SK-N-SH (cell line): ENCODE data around the gene RBMS1. TPM values are rescaled to one million over a fixed set of nuclear protein-coding genes. Genes with fewer than 3 reads are reported as not detected.

Experiments
- CTCF ChIA-PET: fragments of 300-600, 350-600 bp; formaldehyde crosslinking; extraction: SDS; loops from one replicate; lab custom pipeline; 2021; lab: Yijun Ruan, JAX
- POLR2A ChIA-PET: fragments of 350-600 bp; sonication (Branson Sonifier 250); formaldehyde crosslinking; extraction: SDS; loops from one replicate; lab custom pipeline; 2020; ENCODE audit warnings: antibody characterized with exemption, inconsistent platforms; lab: Yijun Ruan, JAX
- DNase-seq: peaks from one replicate; pipeline ENCODE4 v3.0.0; 2012
- H2AFZ ChIP-seq: fragments of 200-600 bp; sonication (generic); 2 replicates; pipeline ENCODE4 v1.8.1; 2016; ENCODE audit warnings: antibody characterized with exemption, mild to moderate bottlenecking, low read depth
- H3F3A ChIP-seq: fragments of 200-600 bp; sonication (generic); replicated peaks from 2 replicates; pipeline ENCODE3; 2016; ENCODE audit warnings: antibody characterized with exemption, mild to moderate bottlenecking; ENCODE audit not compliant: insufficient read depth
- H3K27ac ChIP-seq, 2 experiments: fragments of 200-500 bp in 1 of 2; fragments of 200-600 bp in 1 of 2; sonication (Bioruptor generic) in 1 of 2; sonication (generic), shearing (Covaris generic) in 1 of 2; 2 replicates each; pipeline versions ENCODE4 v1.5.1 to v1.6.1; 2014 to 2016; ENCODE audit warnings: low read depth in 2 of 2, inconsistent platforms in 1 of 2, low read length in 1 of 2, mild to moderate bottlenecking in 1 of 2, mixed read lengths in 1 of 2
- H3K27me3 ChIP-seq: fragments of 200-600 bp; sonication (generic), shearing (Covaris generic); 2 replicates; pipeline ENCODE4 v1.6.1; 2016; ENCODE audit warnings: mixed run types; ENCODE audit not compliant: insufficient read depth
- H3K36me3 ChIP-seq, 2 experiments: fragments of 200-500 bp in 1 of 2; fragments of 200-600 bp in 1 of 2; sonication (Bioruptor generic) in 1 of 2; sonication (generic) in 1 of 2; replicated peaks in 1 of 2; 2 replicates each; pipeline versions ENCODE3 to v1.5.1; 2014 to 2016; ENCODE audit warnings: low read length in 1 of 2, mild to moderate bottlenecking in 1 of 2; ENCODE audit not compliant: insufficient read depth in 2 of 2, control insufficient read depth in 1 of 2
- H3K4me1 ChIP-seq, 2 experiments: fragments of 200-500 bp in 1 of 2; fragments of 200-600 bp in 1 of 2; sonication (Bioruptor generic) in 1 of 2; sonication (generic), shearing (Covaris generic) in 1 of 2; 2 replicates each; pipeline versions ENCODE4 v1.5.1 to v1.6.1; 2014 to 2016; ENCODE audit warnings: low read depth in 1 of 2, low read length in 1 of 2, mixed run types in 1 of 2; ENCODE audit not compliant: insufficient read depth in 2 of 2, control insufficient read depth in 1 of 2
- H3K4me2 ChIP-seq: fragments of 200-600 bp; sonication (generic), shearing (Covaris generic); 2 replicates; pipeline ENCODE4 v1.6.1; 2017; ENCODE audit warnings: mixed run types
- H3K4me3 ChIP-seq, 2 experiments: fragments of 200-500 bp in 1 of 2; fragments of 200-600 bp in 1 of 2; sonication (Bioruptor generic) in 1 of 2; sonication (generic), shearing (Covaris generic) in 1 of 2; 2 replicates each; pipeline versions ENCODE4 v1.5.1 to v1.8.1; 2014 to 2016; ENCODE audit warnings: low read depth in 2 of 2, inconsistent platforms in 1 of 2, low read length in 1 of 2, mild to moderate bottlenecking in 1 of 2, mixed read lengths in 1 of 2, moderate library complexity in 1 of 2
- H3K79me2 ChIP-seq: fragments of 200-600 bp; sonication (generic); 2 replicates; pipeline ENCODE4 v1.8.1; 2017; ENCODE audit warnings: mild to moderate bottlenecking; ENCODE audit not compliant: insufficient read depth
- H3K9ac ChIP-seq: fragments of 200-600 bp; sonication (generic); 2 replicates; pipeline ENCODE4 v1.6.1; 2017; ENCODE audit warnings: mixed run types
- H3K9me2 ChIP-seq: fragments of 200-600 bp; sonication (generic); 2 replicates; pipeline ENCODE4 v1.6.1; 2017; ENCODE audit warnings: mixed run types
- H3K9me3 ChIP-seq: fragments of 200-600 bp; sonication (generic); 2 replicates; pipeline ENCODE4 v1.6.1; 2017; ENCODE audit warnings: mixed run types, mild to moderate bottlenecking, moderate library complexity
- H4K20me1 ChIP-seq: fragments of 200-600 bp; sonication (generic); 2 replicates; pipeline ENCODE4 v1.6.1; 2017; ENCODE audit warnings: mild to moderate bottlenecking, mixed run types; ENCODE audit not compliant: insufficient read depth
- EP300 ChIP-seq, 2 experiments: IDR thresholded peaks; 2 replicates each; pipeline versions ENCODE4 v1.4.0 to v1.6.1; 2012; ENCODE audit warnings: borderline replicate concordance in 1 of 2, low read depth in 1 of 2, low read length in 1 of 2
- FOXJ3 ChIP-seq: sonication (generic); formaldehyde crosslinking; IDR thresholded peaks from 2 replicates; pipeline ENCODE4 v1.5.1; 2020; ENCODE audit warnings: mild to moderate bottlenecking, missing genetic modification reagents
- FOXM1 ChIP-seq: IDR thresholded peaks from 2 replicates; pipeline ENCODE4 v1.4.0; 2012; ENCODE audit warnings: low read depth, mild to moderate bottlenecking
- MAX ChIP-seq: IDR thresholded peaks from 2 replicates; pipeline ENCODE4 v1.4.0; 2012; ENCODE audit warnings: low read depth
- MXI1 ChIP-seq: IDR thresholded peaks from 2 replicates; pipeline ENCODE4 v1.6.1; 2012; ENCODE audit warnings: mild to moderate bottlenecking, low read depth, low read length, improper control_type of control experiment
- NFIC ChIP-seq: IDR thresholded peaks from 2 replicates; pipeline ENCODE4 v1.4.0; 2012; ENCODE audit warnings: borderline replicate concordance
- NRF1 ChIP-seq: IDR thresholded peaks from 2 replicates; pipeline ENCODE4 v1.6.1; 2012; ENCODE audit warnings: low read depth, mild to moderate bottlenecking, low read length
- PBX3 ChIP-seq: IDR thresholded peaks from 2 replicates; pipeline ENCODE4; 2012
- POLR2AphosphoS5 ChIP-seq: IDR thresholded peaks from 2 replicates; pipeline ENCODE4 v1.6.1; 2012; ENCODE audit warnings: low read depth, low read length
- RAD21 ChIP-seq: IDR thresholded peaks from 2 replicates; pipeline ENCODE4 v1.6.1; 2012; ENCODE audit warnings: mild to moderate bottlenecking, low read length
- REST ChIP-seq: IDR thresholded peaks from 2 replicates; pipeline ENCODE4 v1.6.1; 2012; ENCODE audit warnings: mild to moderate bottlenecking, low read depth, low read length, moderate library complexity
- RXRA ChIP-seq: IDR thresholded peaks from 2 replicates; pipeline ENCODE4 v1.4.0; 2012; ENCODE audit warnings: low read depth, mild to moderate bottlenecking, borderline replicate concordance
- SIN3A ChIP-seq: IDR thresholded peaks from 2 replicates; pipeline ENCODE4 v1.6.1; 2012; ENCODE audit warnings: low read depth, mild to moderate bottlenecking, low read length, moderate library complexity, borderline replicate concordance
- TAF1 ChIP-seq: IDR thresholded peaks from 2 replicates; pipeline ENCODE4 v1.6.1; 2012; ENCODE audit warnings: low read depth, mild to moderate bottlenecking, low read length, moderate library complexity, borderline replicate concordance
- TEAD4 ChIP-seq: IDR thresholded peaks from 2 replicates; pipeline ENCODE4 v1.4.0; 2012; ENCODE audit warnings: mild to moderate bottlenecking, borderline replicate concordance; ENCODE audit not compliant: insufficient read depth
- USF1 ChIP-seq: IDR thresholded peaks from 2 replicates; pipeline ENCODE4 v1.4.0; 2012; ENCODE audit warnings: low read depth, borderline replicate concordance
- YY1 ChIP-seq: IDR thresholded peaks from 2 replicates; pipeline ENCODE4 v1.4.0; 2012; ENCODE audit warnings: low read depth, mild to moderate bottlenecking
- ZBTB33 ChIP-seq: IDR thresholded peaks from 2 replicates; pipeline ENCODE4 v1.4.0; 2012; ENCODE audit warnings: low read depth, borderline replicate concordance
- WGBS: methylation state at CpG from one replicate; pipeline ENCODE4 v1.1.6; 2017; ENCODE audit warnings: low lambda C conversion rate; 5-methylcytosine and 5-hydroxymethylcytosine counted together
- polyA plus RNA-seq, 3 experiments: library from polyadenylated mRNA; depleted of rRNA; stranded (reverse); fragments of >200 nt; gene quantifications; 2 replicates each; pipeline ENCODE4 v1.2.3, GENCODE V29; 2012

RBMS1 gene
- polyA plus RNA-seq, 1 of the 3 experiments (the other 2 are of a cell fraction): 56.5 TPM

GRCh38 chr2:160261732-160262131 lies 231.9 kb downstream of the RBMS1 start (continued):
- TF ChIP-seq MAX (no peak), RXRA (no peak), EP300 (IDR thresholded peaks at IDR 0.05; ENCODE audit: borderline replicate concordance in 1 of 2, low read depth in 1 of 2, low read length in 1 of 2) (no peak)
- TF ChIP-seq, all 33 proteins: peak for 0

- 94% methylated on average over 2 of the region's 2 CpGs for WGBS
- H3K36me3 ChIP-seq: no peaks in the 10 kb centered on the region
- DNase-seq: no peak
- H3K9me2 ChIP-seq: no peaks in the 10 kb centered on the region
- no peak overlapping the region for H2AFZ ChIP-seq
- ChIA-PET POLR2A (no interaction called here), CTCF (interaction anchor here (0.5 to 2.3 kb wide), 2 partner anchors 25 to 110 kb away, joined by 3 to 5 read pairs; no protein-coding TSS in a partner anchor)
- H3K27ac ChIP-seq: no peak overlapping the region
- peaks cover 0 to 13% of the 10 kb centered on the region in 2 experiments; a peak in 1 of 4 replicates for H3K4me1 ChIP-seq
- H3K27me3 ChIP-seq: no peaks in the 10 kb centered on the region
- no peaks in the 10 kb centered on the region for H4K20me1 ChIP-seq
- H3K9ac ChIP-seq: no peak overlapping the region
- no peaks in the 10 kb centered on the region for H3K9me3 ChIP-seq
- H3K4me2 ChIP-seq: no peak overlapping the region
- peaks cover 11% of the 10 kb centered on the region for H3F3A ChIP-seq
- TF ChIP-seq RXRA (no peak), MXI1 (no peak), POLR2AphosphoS5 (no peak), FOXJ3 (CRISPR knock-in tag) (no peak), SIN3A (no peak), PBX3 (no peak), TEAD4 (no peak), RAD21 (no peak), USF1 (no peak), TAF1 (no peak), NRF1 (no peak), EP300 (IDR thresholded peaks at IDR 0.05; ENCODE audit: borderline replicate concordance in 1 of 2, low read depth in 1 of 2, low read length in 1 of 2) (no peak), REST (no peak), FOXM1 (no peak), MAX (no peak), ZBTB33 (no peak), YY1 (no peak), NFIC (no peak)
- H3K4me3 ChIP-seq: no peak overlapping the region
- H3K79me2 ChIP-seq: no peaks in the 10 kb centered on the region
Measured at GRCh38 chr2:160258492-160258805, 235.2 kb downstream of the RBMS1 start.
